Panc1 (cell line): ENCODE results near the gene C9orf72. TPM values are rescaled to one million over a fixed set of nuclear protein-coding genes. Genes with fewer than 3 reads are reported as not detected.

Experiments
- ATAC-seq: fragments of 200-7000 bp; cut with Tn5 transposase; 2 replicates; pipeline ENCODE4 v1.9.1; 2020; ENCODE audit warnings: mild to moderate bottlenecking, moderate library complexity
- BruUV-seq: library from RNA; stranded (reverse); fragments of 400-500 nt; replicated peaks from 2 replicates; lab custom pipeline; 2021; lab: Mats Ljungman, UMichigan
- CTCF ChIA-PET: fragments of 300-600 bp; sonication (Branson Sonifier 250); formaldehyde crosslinking; loops from one replicate; lab custom pipeline; 2022; ENCODE audit warnings: antibody characterized with exemption; lab: Charles Lee
- POLR2A ChIA-PET: fragments of 300-600 bp; sonication (Branson Sonifier 250); formaldehyde crosslinking; loops from one replicate; lab custom pipeline; 2022; ENCODE audit warnings: antibody characterized with exemption; lab: Charles Lee
- DNase-seq: peaks from one replicate; pipeline ENCODE4 v3.0.0-alpha.2; 2010; ENCODE audit warnings: low read depth, low spot score
- H3K27ac ChIP-seq: 2 replicates; pipeline ENCODE4 v1.5.1; 2011; ENCODE audit warnings: mild to moderate bottlenecking, low read length, inconsistent platforms
- H3K27me3 ChIP-seq: fragments of 200-500 bp; sonication (Bioruptor generic); 2 replicates; pipeline ENCODE4 v1.6.0; 2014; ENCODE audit warnings: low read length, inconsistent platforms; ENCODE audit not compliant: control insufficient read depth, insufficient read depth
- H3K36me3 ChIP-seq: fragments of 200-500 bp; sonication (Bioruptor generic); 2 replicates; pipeline ENCODE4 v1.5.1; 2014; ENCODE audit warnings: inconsistent platforms, mild to moderate bottlenecking, low read length, moderate library complexity; ENCODE audit not compliant: control insufficient read depth, insufficient read depth
- H3K4me1 ChIP-seq: 2 replicates; pipeline ENCODE4 v1.5.1; 2011; ENCODE audit warnings: inconsistent platforms, mild to moderate bottlenecking, low read length, moderate library complexity; ENCODE audit not compliant: control insufficient read depth, insufficient read depth
- H3K4me3 ChIP-seq, 2 experiments: 2 replicates each; pipeline ENCODE4 v1.5.1; 2011 to 2012; ENCODE audit warnings: low read depth in 2 of 2, low read length in 2 of 2, mild to moderate bottlenecking in 2 of 2, inconsistent platforms in 1 of 2, moderate library complexity in 1 of 2
- H3K9me3 ChIP-seq: fragments of 200-500 bp; sonication (Bioruptor generic); 2 replicates; pipeline ENCODE4 v1.5.1; 2014; ENCODE audit warnings: low read depth, mild to moderate bottlenecking, inconsistent platforms, low read length, moderate library complexity; ENCODE audit not compliant: control insufficient read depth, insufficient read depth
- POLR2AphosphoS5 ChIP-seq: IDR thresholded peaks from 2 replicates; pipeline ENCODE4 v1.6.1; 2012; ENCODE audit warnings: mild to moderate bottlenecking, low read depth, low read length, moderate library complexity
- REST ChIP-seq, 2 experiments: IDR thresholded peaks; 2 replicates each; pipeline ENCODE4 v1.6.1; 2011 to 2012; ENCODE audit warnings: low read depth in 2 of 2, control low read depth in 1 of 2, low read length in 1 of 2, mild to moderate bottlenecking in 1 of 2, moderate library complexity in 1 of 2; ENCODE audit not compliant: insufficient read depth in 1 of 2
- SIN3A ChIP-seq: IDR thresholded peaks from 2 replicates; pipeline ENCODE4 v1.6.1; 2012; ENCODE audit warnings: low read depth, mild to moderate bottlenecking, low read length, moderate library complexity, borderline replicate concordance; ENCODE audit not compliant: insufficient read depth
- TCF7L2 ChIP-seq: IDR thresholded peaks from 2 replicates; pipeline ENCODE4 v1.6.1; 2011; ENCODE audit warnings: mild to moderate bottlenecking, low read depth, low read length, inconsistent platforms
- in situ Hi-C: cut with HindIII; loops from 2 replicates; pipeline ENCODE4 v1.10.0; 2016; ENCODE audit warnings: low sequenced_read_pairs, low pct_unique_long_range_greater_than_20kb
- intact Hi-C: fragments of 100-400 bp; cut with micrococcal nuclease; formaldehyde crosslinking; loops from one replicate; pipeline ENCODE4 v1.10.0; 2022; ENCODE audit not compliant: unreplicated experiment
- total RNA-seq: library from RNA; stranded (reverse); gene quantifications from one replicate; pipeline ENCODE4 v1.2.1, GENCODE V29; 2021; ENCODE audit not compliant: unreplicated experiment
- TF ChIP-seq, protein P1 (sequence below): fragments of 450-650 bp; IDR thresholded peaks from 2 replicates; pipeline ENCODE4 v1.5.1; 2017; ENCODE audit warnings: mild to moderate bottlenecking

Gene C9orf72
- total RNA-seq, 1 experiment from 2014 or later, result 3.6 TPM

DNA sequence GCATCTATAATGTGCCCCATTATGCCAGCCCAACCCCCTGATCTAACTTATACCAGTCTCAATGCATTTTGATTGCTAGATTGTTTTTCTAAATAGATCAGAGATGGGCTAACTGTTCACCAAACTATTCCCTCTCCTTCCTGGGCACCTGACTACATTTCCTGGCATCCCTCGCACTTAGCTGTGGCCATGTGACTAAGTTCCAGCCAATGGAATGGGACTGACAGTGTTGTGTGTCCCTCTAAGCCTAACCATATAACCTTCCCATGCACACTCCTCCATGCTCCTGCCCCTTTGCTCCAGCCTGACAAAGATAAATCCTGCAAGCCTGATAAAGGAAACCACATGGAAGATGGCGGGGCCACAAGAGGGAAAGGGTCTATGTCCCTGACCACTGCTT is 61.5 kb downstream of the C9orf72 start:
- ATAC-seq, result no peak
- TF ChIP-seq TCF7L2, result no peak
- TF ChIP-seq POLR2AphosphoS5, result no peak
- TF ChIP-seq, protein P1, sequence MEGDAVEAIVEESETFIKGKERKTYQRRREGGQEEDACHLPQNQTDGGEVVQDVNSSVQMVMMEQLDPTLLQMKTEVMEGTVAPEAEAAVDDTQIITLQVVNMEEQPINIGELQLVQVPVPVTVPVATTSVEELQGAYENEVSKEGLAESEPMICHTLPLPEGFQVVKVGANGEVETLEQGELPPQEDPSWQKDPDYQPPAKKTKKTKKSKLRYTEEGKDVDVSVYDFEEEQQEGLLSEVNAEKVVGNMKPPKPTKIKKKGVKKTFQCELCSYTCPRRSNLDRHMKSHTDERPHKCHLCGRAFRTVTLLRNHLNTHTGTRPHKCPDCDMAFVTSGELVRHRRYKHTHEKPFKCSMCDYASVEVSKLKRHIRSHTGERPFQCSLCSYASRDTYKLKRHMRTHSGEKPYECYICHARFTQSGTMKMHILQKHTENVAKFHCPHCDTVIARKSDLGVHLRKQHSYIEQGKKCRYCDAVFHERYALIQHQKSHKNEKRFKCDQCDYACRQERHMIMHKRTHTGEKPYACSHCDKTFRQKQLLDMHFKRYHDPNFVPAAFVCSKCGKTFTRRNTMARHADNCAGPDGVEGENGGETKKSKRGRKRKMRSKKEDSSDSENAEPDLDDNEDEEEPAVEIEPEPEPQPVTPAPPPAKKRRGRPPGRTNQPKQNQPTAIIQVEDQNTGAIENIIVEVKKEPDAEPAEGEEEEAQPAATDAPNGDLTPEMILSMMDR, result no peak
- TF ChIP-seq SIN3A, result no peak
- TF ChIP-seq REST (IDR thresholded peaks at IDR 0.05; ENCODE audit: insufficient read depth in 1 of 2, low read depth in 2 of 2, low read length in 1 of 2), result no peak
- CTCF ChIA-PET, result no interaction called here
- no peaks in the 10 kb centered on the region for H3K4me1 ChIP-seq
- no peak overlapping the region for H3K4me3 ChIP-seq
- intact Hi-C loops, result no loop called here
- H3K27ac ChIP-seq, result no peak overlapping the region
- no TSS peak for BruUV-seq
- no peaks in the 10 kb centered on the region for H3K27me3 ChIP-seq
- POLR2A ChIA-PET, result no interaction called here
- H3K9me3 ChIP-seq, result no peaks in the 10 kb centered on the region
- H3K36me3 ChIP-seq, result no peaks in the 10 kb centered on the region
- DNase-seq, result no peak
- in situ Hi-C loops, result no loop called here

GRCh38 chr9:27510780-27511179 is 62.5 kb downstream of the C9orf72 start:
- Histone ChIP-seq H3K27ac (no peak overlapping the region), H3K4me1 (no peaks in the 10 kb centered on the region), H3K9me3 (no peaks in the 10 kb centered on the region), H3K27me3 (no peaks in the 10 kb centered on the region), H3K4me3 (no peak overlapping the region), H3K36me3 (no peaks in the 10 kb centered on the region)
- POLR2A ChIA-PET, result no interaction called here
- no TSS peak for BruUV-seq
- in situ Hi-C loops, result no loop called here
- CTCF ChIA-PET, result no interaction called here
- ATAC-seq (no peak), DNase-seq (no peak)
- TF ChIP-seq SIN3A (no peak), POLR2AphosphoS5 (no peak), REST (IDR thresholded peaks at IDR 0.05; ENCODE audit: insufficient read depth in 1 of 2, low read depth in 2 of 2, low read length in 1 of 2) (no peak), TCF7L2 (no peak)
- TF ChIP-seq, protein P1, result no peak
- intact Hi-C loops, result no loop called here
